A673 (cell line): ENCODE measurements around the gene BRCC3. TPM values are rescaled to one million over a fixed set of nuclear protein-coding genes. Genes with fewer than 3 reads are reported as not detected.

ENCODE experiments used
- Bru-seq: library from RNA; stranded (reverse); fragments of 400-500 nt; gene quantifications from one replicate; lab custom pipeline; 2021; lab: Mats Ljungman, UMichigan
- BruChase-seq, 2 experiments: library from RNA; stranded (reverse); fragments of 400-500 nt; gene quantifications; one replicate each; lab custom pipeline; 2021; lab: Mats Ljungman, UMichigan
- BruUV-seq: library from RNA; stranded (reverse); fragments of 400-500 nt; replicated peaks from 2 replicates; lab custom pipeline; 2021; lab: Mats Ljungman, UMichigan
- CTCF ChIA-PET: fragments of 300-600 bp; sonication (Branson Sonifier 250); formaldehyde crosslinking; loops from one replicate; lab custom pipeline; 2022; ENCODE audit warnings: antibody characterized with exemption; lab: Charles Lee
- POLR2A ChIA-PET: fragments of 300-600 bp; sonication (Branson Sonifier 250); formaldehyde crosslinking; loops from one replicate; lab custom pipeline; 2022; ENCODE audit warnings: antibody characterized with exemption; ENCODE audit not compliant: low non-redundant PET; lab: Charles Lee
- DNase-seq: peaks from one replicate; pipeline ENCODE4 v3.0.0-alpha.2; 2015; ENCODE audit warnings: low spot score
- H3K27ac ChIP-seq: fragments of 200-600 bp; sonication (generic); 2 replicates; pipeline ENCODE4 v1.5.1; 2016; ENCODE audit warnings: mixed run types, low read depth, mild to moderate bottlenecking, mixed read lengths, antibody characterized with exemption, low read length; ENCODE audit not compliant: poor library complexity, severe bottlenecking
- H3K27me3 ChIP-seq: fragments of 200-600 bp; sonication (generic); replicated peaks from 2 replicates; pipeline ENCODE4 v1.6.1; 2017; ENCODE audit warnings: mixed run types, low read depth, mild to moderate bottlenecking, mixed read lengths, antibody characterized with exemption, low read length; ENCODE audit not compliant: insufficient read depth, poor library complexity
- H3K36me3 ChIP-seq: fragments of 200-600 bp; sonication (generic); 2 replicates; pipeline ENCODE4 v1.6.1; 2016; ENCODE audit warnings: mixed run types, mild to moderate bottlenecking, mixed read lengths, antibody characterized with exemption, low read length; ENCODE audit not compliant: insufficient read depth, poor library complexity, severe bottlenecking
- H3K4me1 ChIP-seq: fragments of 200-600 bp; sonication (generic); 2 replicates; pipeline ENCODE4 v1.6.1; 2017; ENCODE audit warnings: mixed run types, mild to moderate bottlenecking, mixed read lengths, antibody characterized with exemption, low read length; ENCODE audit not compliant: insufficient read depth, poor library complexity, severe bottlenecking
- H3K4me3 ChIP-seq: fragments of 200-600 bp; sonication (generic); 2 replicates; pipeline ENCODE4 v1.5.1; 2016; ENCODE audit warnings: low read depth, mixed run types, mild to moderate bottlenecking, mixed read lengths, low read length; ENCODE audit not compliant: poor library complexity, severe bottlenecking
- H3K9me3 ChIP-seq: fragments of 200-600 bp; sonication (generic); 2 replicates; pipeline ENCODE4 v1.6.1; 2016; ENCODE audit warnings: mixed run types, low read depth, mild to moderate bottlenecking, mixed read lengths, antibody characterized with exemption, low read length; ENCODE audit not compliant: poor library complexity, severe bottlenecking
- EZH2 ChIP-seq: fragments of 200-600 bp; sonication (generic); IDR thresholded peaks from 2 replicates; pipeline ENCODE4 v1.6.1; 2017; ENCODE audit warnings: borderline replicate concordance, low read depth, mild to moderate bottlenecking, mixed read lengths, antibody characterized with exemption, low read length; ENCODE audit not compliant: poor library complexity, severe bottlenecking
- intact Hi-C: fragments of 100-400 bp; cut with micrococcal nuclease; formaldehyde crosslinking; loops from one replicate; pipeline ENCODE4 v1.10.0; 2022; ENCODE audit not compliant: unreplicated experiment
- long read RNA-seq: library from polyadenylated mRNA; stranded (forward); transcript quantifications from one replicate; pipeline ENCODE4 v2.0.0, GENCODE V29; 2022
- total RNA-seq: library from RNA; stranded (reverse); gene quantifications from 2 replicates; pipeline ENCODE4 v1.2.3, GENCODE V29; 2021
- TF ChIP-seq, protein P1 (sequence below): fragments of 300-800, 200-600 bp; sonication (generic); conservative IDR thresholded peaks from 2 replicates; pipeline ENCODE4 v1.5.1; 2017; ENCODE audit warnings: low read depth, mild to moderate bottlenecking, antibody characterized with exemption, low read length, moderate library complexity, mixed read lengths

Gene BRCC3
- total RNA-seq, result 25.7 TPM in 2 replicates
- Bru-seq, nascent RNA, result percentile 73 among the genes with signal in this experiment
- percentile 79 among the genes with signal in this experiment for BruChase-seq, experiment 1, labeled RNA remaining after a 2-hour chase
- percentile 70 among the genes with signal in this experiment for BruChase-seq, experiment 2, labeled RNA remaining after a 6-hour chase
- long read RNA-seq, transcript BRCC3-208 (10 exons, 2,694 nt), result major isoform, 14 of 34 reads
- long read RNA-seq, partial matches to known transcripts, result 12 of 34 reads
- long read RNA-seq, other reads (novel, unspliced or antisense), result 7 of 34 reads

DNA sequence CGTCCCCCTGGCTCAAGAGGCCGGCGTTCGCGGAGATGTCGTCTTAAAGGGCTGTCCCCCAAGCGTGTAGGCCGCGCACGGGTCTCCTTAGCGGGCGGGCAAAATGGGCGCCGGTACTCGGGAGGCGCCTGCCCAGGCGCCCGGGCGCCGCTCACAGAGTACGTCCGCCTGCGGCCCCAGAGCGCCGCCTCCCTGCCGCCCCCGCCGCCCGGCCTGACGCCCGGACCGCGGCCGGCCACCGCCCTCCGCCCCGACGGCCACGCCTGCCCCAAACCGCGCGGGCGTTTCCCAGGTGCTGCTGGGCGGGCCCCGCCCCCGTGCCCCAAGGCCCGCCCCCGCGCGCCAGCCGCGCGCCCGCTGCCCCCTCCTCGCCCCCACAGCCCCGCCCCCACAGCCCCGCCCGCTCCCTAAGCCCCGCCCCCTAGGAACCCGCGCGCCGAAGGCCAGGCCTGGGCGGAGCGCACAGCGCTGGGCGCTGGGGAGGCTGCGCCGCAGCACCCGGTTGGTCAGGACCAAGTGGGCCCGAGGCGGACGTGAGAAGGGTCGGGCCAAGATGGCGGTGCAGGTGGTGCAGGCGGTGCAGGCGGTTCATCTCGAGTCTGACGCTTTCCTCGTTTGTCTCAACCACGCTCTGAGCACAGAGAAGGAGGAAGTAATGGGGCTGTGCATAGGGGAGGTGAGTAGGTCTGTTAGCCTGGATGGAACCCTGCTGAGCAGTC is at the start of gene BRCC3, which contains the start of the genes CMC4 and MTCP1:
BRCC3 (plus strand) TSS at position 534 of the 719 bp plus-strand sequence; CDS start at position 554, 20 bp downstream.
CMC4 (minus strand) TSS at position 162 of the 719 bp plus-strand sequence. CDS start 7,113 bp downstream, outside the sequence.
MTCP1 (minus strand) TSS at position 162 of the 719 bp plus-strand sequence. CDS start 5,126 bp downstream, outside the sequence.
- H3K27me3 ChIP-seq, result no peaks in the 10 kb centered on the region
- CTCF ChIA-PET, result no interaction called here
- intact Hi-C loops, result no loop called here
- no TSS peak for BruUV-seq
- H3K9me3 ChIP-seq, result no peaks in the 10 kb centered on the region
- POLR2A ChIA-PET, result no interaction called here
- peaks cover 9% of the 10 kb centered on the region for H3K4me1 ChIP-seq
- H3K36me3 ChIP-seq, result peaks cover 13% of the 10 kb centered on the region
- H3K4me3 ChIP-seq, result peak within 1 kb of the TSS; percentile 77
- peak within 1 kb of the TSS; percentile 84 for H3K27ac ChIP-seq
- DNase-seq, result peak; percentile 84
- TF ChIP-seq, protein P1, sequence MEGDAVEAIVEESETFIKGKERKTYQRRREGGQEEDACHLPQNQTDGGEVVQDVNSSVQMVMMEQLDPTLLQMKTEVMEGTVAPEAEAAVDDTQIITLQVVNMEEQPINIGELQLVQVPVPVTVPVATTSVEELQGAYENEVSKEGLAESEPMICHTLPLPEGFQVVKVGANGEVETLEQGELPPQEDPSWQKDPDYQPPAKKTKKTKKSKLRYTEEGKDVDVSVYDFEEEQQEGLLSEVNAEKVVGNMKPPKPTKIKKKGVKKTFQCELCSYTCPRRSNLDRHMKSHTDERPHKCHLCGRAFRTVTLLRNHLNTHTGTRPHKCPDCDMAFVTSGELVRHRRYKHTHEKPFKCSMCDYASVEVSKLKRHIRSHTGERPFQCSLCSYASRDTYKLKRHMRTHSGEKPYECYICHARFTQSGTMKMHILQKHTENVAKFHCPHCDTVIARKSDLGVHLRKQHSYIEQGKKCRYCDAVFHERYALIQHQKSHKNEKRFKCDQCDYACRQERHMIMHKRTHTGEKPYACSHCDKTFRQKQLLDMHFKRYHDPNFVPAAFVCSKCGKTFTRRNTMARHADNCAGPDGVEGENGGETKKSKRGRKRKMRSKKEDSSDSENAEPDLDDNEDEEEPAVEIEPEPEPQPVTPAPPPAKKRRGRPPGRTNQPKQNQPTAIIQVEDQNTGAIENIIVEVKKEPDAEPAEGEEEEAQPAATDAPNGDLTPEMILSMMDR, result no peak
- TF ChIP-seq EZH2, result no peak

DNA sequence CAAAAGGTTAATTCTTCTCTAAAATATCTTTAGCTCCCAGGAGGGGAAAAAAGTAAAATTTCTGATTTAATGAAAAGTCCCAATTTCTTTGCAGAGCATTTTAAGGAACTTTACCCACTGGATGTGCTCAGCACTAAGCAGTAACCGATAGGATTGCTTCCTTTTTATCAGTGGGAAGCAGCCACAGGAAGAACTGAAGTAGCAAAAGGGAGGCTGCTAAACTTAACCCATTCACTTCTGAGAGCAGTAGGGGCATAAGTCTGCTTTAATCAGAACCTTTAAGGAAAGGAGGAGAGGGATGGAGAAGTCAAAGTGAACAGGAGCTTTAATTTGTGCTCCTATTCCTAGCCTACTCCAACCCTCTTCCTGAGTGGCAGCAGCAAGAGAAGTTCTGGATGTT is 48.7 kb upstream of the BRCC3 start, which contains the start of gene F8:
F8 (minus strand) TSS at position 139 of the 400 bp plus-strand sequence. CDS start 171 bp downstream, outside the sequence.
- Histone ChIP-seq H3K9me3 (no peaks in the 10 kb centered on the region), H3K4me3 (no peak within 1 kb of the TSS), H3K27me3 (no peaks in the 10 kb centered on the region), H3K4me1 (no peaks in the 10 kb centered on the region), H3K36me3 (no peaks in the 10 kb centered on the region), H3K27ac (no peak within 1 kb of the TSS)
- BruUV-seq, result no TSS peak
- no peak for DNase-seq
- ChIA-PET CTCF (no interaction called here), POLR2A (no interaction called here)
- no peak for TF ChIP-seq EZH2
- intact Hi-C loops, result no loop called here

DNA sequence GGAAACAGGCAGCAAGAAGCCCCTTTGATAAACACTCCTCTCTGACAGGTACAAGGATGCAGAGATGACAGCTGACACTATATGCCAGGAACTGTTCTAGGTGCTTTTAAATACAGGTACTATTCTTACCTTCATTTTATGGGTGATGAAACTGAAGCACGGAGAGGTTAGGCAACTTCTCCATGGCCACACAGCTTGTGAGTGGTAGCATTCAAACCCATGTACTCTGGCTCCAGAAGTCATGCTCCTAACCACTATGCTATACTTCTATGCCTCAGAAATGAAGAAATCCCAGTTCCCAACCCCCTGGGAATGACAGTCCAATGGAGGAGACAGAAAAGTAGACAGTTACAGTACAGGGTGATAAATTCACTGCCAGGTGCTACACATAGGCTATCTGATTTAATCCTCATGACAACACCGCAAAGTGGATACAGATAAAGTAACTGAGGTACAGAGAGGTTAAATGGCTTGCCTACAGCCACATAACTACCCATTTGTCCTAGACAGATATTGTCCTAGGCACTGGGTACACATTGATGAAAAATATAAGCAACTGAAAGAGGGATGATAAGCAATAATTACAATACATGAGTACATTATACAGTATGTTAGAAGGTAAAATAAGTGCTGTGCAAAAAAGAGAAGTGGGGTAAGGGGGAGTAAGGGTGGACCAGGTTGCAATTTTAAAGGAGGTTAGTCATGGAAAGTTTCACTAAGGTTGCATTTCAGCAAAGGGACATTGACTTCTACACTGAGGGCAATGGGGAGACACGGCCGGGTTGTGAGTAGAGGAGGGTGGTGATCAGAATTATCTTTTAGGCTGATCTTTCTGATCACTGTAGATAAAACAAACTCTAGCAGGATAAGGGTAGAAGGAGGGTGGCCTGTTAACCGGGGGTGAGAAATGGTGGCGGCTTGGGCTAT is 47.1 kb upstream of the BRCC3 start:
- ChIA-PET CTCF (no interaction called here), POLR2A (interaction anchor here (0.6 kb wide), 1 partner anchor 57 kb away, joined by 5 read pairs; no protein-coding TSS in a partner anchor)
- Histone ChIP-seq H3K4me1 (peaks cover 4% of the 10 kb centered on the region), H3K36me3 (no peaks in the 10 kb centered on the region), H3K9me3 (no peaks in the 10 kb centered on the region), H3K27me3 (no peaks in the 10 kb centered on the region), H3K4me3 (no peak overlapping the region), H3K27ac (no peak overlapping the region)
- intact Hi-C loops, result no loop called here
- no peak for DNase-seq
- no TSS peak for BruUV-seq
- TF ChIP-seq EZH2, result no peak
- TF ChIP-seq, protein P1, result no peak
